DLD1 (cell line): ENCODE data around the gene WDR11.
"Not testable (repeated sequence)": the region's sequence is repeated elsewhere in the genome, so short reads cannot be mapped to it uniquely, and the experiment has no call there.

Experiments
- in situ Hi-C: cut with HindIII; loops from 2 replicates; pipeline ENCODE4 v1.10.0; 2017; ENCODE audit warnings: low sequenced_read_pairs

The WDR11 gene

GRCh38 chr10:120838941-120839340 lies 12.2 kb upstream of the WDR11 start:
- in situ Hi-C loops, result no loop called here

DNA sequence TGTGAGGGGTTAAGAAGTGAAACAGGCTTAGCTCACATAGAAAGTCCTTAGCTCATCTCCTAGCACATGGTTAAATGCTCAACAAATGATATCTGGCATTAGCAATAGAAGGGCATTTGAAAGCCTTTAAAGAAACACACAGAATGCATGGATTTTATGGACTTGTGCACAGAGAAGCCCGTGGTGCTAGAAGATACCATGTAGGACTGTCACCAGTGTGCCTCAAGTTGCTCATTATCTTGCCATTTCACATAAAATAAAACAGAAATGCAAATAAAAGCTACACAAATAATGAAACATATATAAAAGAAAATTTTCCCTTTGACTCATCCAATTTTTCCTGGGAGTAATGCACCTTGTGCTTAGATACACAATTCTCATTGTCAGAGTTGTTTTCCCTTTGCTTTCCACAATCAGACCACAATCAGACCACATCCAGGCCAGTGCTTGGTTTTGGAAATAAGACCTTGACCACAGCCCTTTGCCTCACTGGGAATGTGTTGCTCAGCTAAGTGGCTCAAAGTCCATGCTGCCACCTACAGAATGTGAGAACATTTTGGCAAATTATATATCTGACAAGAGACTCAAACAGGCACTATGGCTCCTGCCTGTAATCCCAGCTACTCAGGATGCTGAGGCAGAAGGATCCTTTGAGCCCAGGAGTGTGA lies 9.5 kb upstream of the WDR11 start:
- in situ Hi-C loops, result no loop called here

GRCh38 chr10:120854388-120854787 lies 3.2 kb downstream of the WDR11 start:
- in situ Hi-C loops, result no loop called here

GRCh38 chr10:120861178-120861855 lies 10.2 kb downstream of the WDR11 start:
- in situ Hi-C loops, result no loop called here

GRCh38 chr10:120873741-120874140 lies 22.6 kb downstream of the WDR11 start:
- in situ Hi-C loops, result no loop called here

DNA sequence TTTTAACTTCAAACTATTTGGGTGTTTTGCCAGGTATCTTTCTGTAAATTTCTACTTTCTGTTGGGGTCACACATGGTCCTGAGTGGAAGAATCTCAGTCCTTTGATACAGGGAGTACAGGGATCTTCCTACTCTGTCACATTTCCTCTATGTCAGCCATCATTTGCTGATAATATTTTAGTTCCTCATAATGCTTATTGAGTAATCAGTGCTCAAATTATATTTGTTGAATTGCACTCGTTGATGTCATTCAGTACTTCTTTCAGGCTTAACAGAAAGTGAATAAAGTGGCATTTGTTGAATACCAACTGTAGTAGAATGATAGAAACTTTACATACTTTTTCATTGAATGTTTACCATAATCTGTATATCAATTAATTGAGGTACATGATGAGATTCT lies 31.9 kb downstream of the WDR11 start:
- in situ Hi-C loops, result no loop called here

DNA sequence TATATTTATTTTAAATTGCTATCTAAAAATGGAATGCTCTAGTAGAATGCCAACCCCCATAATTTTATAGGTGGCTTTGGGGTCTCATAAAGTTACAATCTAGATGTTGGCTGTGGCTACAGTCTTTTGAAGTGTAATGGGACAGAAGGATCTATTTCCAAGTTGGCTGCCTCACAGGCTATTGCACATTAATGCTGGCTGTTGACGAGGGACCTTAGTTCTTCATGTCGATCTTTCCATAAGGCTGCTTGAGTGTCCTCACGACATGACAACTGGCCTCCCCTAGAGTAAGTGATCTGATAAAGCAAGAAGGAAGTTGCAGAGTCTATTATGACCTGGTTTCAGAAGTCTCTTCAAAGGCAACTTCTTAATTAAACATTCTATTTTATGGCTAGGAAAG lies 36.3 kb downstream of the WDR11 start:
- in situ Hi-C loops, result no loop called here

- in situ Hi-C loops, result no loop called here
These were observed 40.2 kb downstream of the WDR11 start for GRCh38 chr10:120891365-120891764.

GRCh38 chr10:120894556-120894955 lies 43.4 kb downstream of the WDR11 start:
- in situ Hi-C loops, result no loop called here

DNA sequence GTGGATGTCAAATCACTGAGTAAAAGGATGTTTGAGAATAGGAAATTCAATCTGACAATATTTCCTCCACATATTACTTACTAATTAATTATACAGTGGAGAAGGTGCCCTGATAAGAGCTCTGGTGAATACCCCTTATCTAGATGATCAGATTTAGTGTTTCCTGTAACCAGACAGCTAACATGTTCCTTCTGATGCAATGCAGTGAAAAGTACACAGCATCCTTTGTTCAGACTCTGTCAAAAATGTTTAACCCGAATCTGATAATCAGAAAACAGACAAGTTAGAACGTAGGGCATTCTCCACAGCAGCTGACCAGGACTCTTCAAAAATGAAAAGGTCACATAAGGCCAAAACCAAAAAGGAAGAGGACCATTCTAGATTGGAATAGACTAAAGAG lies 46.2 kb downstream of the WDR11 start:
- in situ Hi-C loops, result no loop called here

- in situ Hi-C loops, result no loop called here
These were observed 54.1 kb downstream of the WDR11 start for GRCh38 chr10:120905268-120905667.

GRCh38 chr10:120917521-120918250 lies 66.5 kb downstream of the WDR11 start:
- in situ Hi-C loops, result no loop called here

DNA sequence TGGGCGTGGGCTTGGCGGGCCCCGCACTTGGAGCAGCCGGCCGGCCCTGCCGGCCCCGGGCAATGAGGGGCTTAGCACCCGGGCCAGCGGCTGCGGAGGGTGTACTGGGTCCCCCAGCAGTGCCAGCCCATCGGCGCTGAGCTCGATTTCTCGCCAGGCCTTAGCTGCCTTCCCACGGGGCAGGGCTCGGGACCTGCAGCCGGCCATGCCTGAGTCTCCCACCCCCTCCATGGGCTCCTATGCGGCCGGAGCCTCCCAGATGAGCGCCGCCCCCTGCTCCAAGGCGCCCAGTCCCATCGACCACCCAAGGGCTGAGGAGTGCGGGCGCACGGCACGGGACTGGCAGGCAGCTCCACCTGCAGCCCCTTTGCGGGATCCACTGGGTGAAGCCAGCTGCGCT lies 72.7 kb downstream of the WDR11 start:
- in situ Hi-C loops, result not testable (repeated sequence)

GRCh38 chr10:120926611-120927010 lies 75.4 kb downstream of the WDR11 start:
- in situ Hi-C loops, result no loop called here

- in situ Hi-C loops, result no loop called here
These were observed 76.2 kb downstream of the WDR11 start for GRCh38 chr10:120927352-120927751.

DNA sequence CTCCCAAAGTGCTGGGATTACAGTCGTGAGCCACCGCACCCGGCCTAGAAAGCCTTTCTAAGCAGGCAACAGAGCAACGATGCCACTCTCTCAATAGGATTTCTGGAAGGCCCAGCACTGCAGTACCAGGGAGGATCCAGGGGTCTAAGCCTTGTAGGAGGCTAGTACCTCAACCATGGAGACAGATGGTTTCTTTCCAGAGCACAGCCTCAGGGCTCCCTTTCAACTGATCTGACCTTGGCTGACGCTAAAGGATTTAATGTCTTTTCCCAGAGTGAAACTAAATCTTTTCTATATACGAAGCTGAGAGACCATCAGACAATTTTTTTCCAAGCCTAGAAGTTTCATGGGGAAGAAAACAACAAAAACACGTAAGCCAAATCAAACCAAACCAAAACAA lies 78.0 kb downstream of the WDR11 start:
- in situ Hi-C loops, result no loop called here

DNA sequence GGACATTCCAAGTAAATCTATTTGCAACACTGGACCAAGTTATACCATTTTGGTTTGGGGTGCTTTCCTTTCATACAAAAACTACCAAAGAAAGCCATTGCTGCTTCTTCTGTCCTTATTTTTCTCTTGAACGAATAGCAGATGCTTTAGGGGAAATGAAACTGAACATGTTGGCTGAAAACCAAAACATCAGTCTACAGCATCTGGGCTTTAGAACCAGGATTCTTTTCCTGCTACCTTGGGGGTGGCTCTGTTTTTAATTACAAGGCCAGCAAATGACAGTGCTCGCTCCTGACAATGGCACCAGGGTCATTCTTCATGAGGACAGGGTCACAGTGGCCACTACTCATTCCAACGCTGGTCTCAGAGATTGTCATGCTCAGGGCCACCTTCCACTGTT lies 80.3 kb downstream of the WDR11 start:
- in situ Hi-C loops, result no loop called here

DNA sequence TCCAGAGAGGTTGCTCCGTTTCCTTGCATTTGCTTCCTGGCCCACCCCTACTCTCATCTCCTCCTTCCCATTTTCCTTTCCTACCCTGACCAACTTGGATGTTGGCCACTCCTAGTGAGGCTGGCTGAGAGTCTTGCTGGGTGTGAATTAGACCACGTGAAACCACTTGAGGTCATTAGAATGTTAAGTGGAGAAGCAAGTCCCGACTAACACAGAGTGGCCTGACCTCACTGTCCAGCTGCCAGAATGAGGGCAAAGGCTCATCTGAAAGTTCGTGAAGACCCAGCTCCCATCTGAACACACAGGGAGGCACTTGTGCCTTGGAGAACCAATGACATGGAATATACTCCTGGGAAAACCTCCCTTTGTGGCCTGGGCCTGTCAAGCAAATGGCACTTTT lies 80.8 kb downstream of the WDR11 start:
- in situ Hi-C loops, result no loop called here

DNA sequence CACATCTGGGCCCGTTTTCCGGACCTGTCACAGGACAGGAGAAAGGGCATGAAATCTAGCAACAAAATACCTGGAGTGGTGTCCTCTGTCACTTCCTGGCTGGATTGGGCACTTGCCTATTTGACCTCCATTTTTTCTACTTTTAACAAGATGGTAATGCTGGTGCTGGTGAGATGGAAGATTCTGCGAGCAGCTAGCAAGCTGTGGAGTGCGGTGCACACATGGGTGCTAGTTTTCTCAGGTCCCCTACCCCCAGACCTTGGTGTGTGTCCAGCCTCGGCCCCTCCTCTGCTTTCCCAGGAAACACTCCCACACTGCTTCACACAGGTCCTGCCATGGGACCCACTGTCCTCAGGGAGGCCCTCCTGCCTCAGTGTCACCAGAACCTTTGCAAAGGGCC lies 87.7 kb downstream of the WDR11 start:
- in situ Hi-C loops, result no loop called here

- in situ Hi-C loops, result no loop called here
These were observed 89.2 kb downstream of the WDR11 start for GRCh38 chr10:120940299-120940900.

- in situ Hi-C loops, result no loop called here
These were observed 90.3 kb downstream of the WDR11 start for GRCh38 chr10:120941501-120941900.
